Right ventricle myocardium superior (tissue), 1 donor: ENCODE data around the gene CPA4. TPM values are rescaled to one million over a fixed set of nuclear protein-coding genes. Genes with fewer than 3 reads are reported as not detected.
"Not testable (repeated sequence)": the region's sequence is repeated elsewhere in the genome, so short reads cannot be mapped to it uniquely, and the experiment has no call there.

Experiments
- ATAC-seq: fragments of 200-7000 bp; cut with Tn5 transposase; one replicate; pipeline ENCODE4 v1.9.1; 2020; ENCODE audit warnings: mild to moderate bottlenecking; ENCODE audit not compliant: poor library complexity
- DNase-seq: peaks from one replicate; pipeline ENCODE4 v3.0.0-alpha.2; 2020
- intact Hi-C: fragments of 100-400 bp; cut with DNase I; formaldehyde crosslinking; loops from one replicate; pipeline ENCODE4 v1.11.2; 2022
- total RNA-seq: library from RNA; stranded (reverse); fragmentation: NEBNext Ultra II Directional; extraction: Animal tissue kit (Norgen Biotek cat#: 25700); gene quantifications from one replicate; pipeline ENCODE4 v1.2.1, GENCODE V29; 2021
- donor health status: DM: no; HTN: yes; CAD: no; lungs with severe emphysema.

The CPA4 gene
- total RNA-seq, 1 donor from 2014 or later = not detected

GRCh38 chr7:130297628-130298543 lies 4.9 kb downstream of the CPA4 start:
- no peak for DNase-seq
- no peak for ATAC-seq
- intact Hi-C loops = no loop called here

- intact Hi-C loops = no loop called here
- DNase-seq = no peak
- ATAC-seq = no peak
Measured at GRCh38 chr7:130298544-130299326, 5.8 kb downstream of the CPA4 start.

- no peak for ATAC-seq
- intact Hi-C loops = no loop called here
- no peak for DNase-seq
Measured at GRCh38 chr7:130299866-130300265, 6.9 kb downstream of the CPA4 start.

- ATAC-seq = no peak
- intact Hi-C loops = no loop called here
- DNase-seq = no peak
Measured at GRCh38 chr7:130301501-130302020, 8.6 kb downstream of the CPA4 start.

- ATAC-seq (no peak), DNase-seq (no peak)
- intact Hi-C loops = no loop called here
Measured at GRCh38 chr7:130302649-130303048, 9.7 kb downstream of the CPA4 start.

GRCh38 chr7:130303127-130303526 lies 10.2 kb downstream of the CPA4 start:
- DNase-seq (no peak), ATAC-seq (no peak)
- intact Hi-C loops = no loop called here

- DNase-seq (no peak), ATAC-seq (no peak)
- intact Hi-C loops = no loop called here
Measured at GRCh38 chr7:130303551-130303950, 10.6 kb downstream of the CPA4 start.

- intact Hi-C loops = no loop called here
- ATAC-seq (no peak), DNase-seq (no peak)
Measured at GRCh38 chr7:130303982-130304381, 11.0 kb downstream of the CPA4 start.

- DNase-seq (no peak), ATAC-seq (no peak)
- intact Hi-C loops = no loop called here
Measured at GRCh38 chr7:130304878-130305277, 11.9 kb downstream of the CPA4 start.

- no peak for DNase-seq
- intact Hi-C loops = no loop called here
- ATAC-seq = no peak
Measured at GRCh38 chr7:130305433-130306042, 12.6 kb downstream of the CPA4 start.

GRCh38 chr7:130309986-130310385 lies 17.0 kb downstream of the CPA4 start:
- intact Hi-C loops = no loop called here
- DNase-seq (no peak), ATAC-seq (no peak)

- DNase-seq (no peak), ATAC-seq (no peak)
- intact Hi-C loops = no loop called here
Measured at GRCh38 chr7:130314305-130314704, 21.3 kb downstream of the CPA4 start.

- ATAC-seq = no peak
- no peak for DNase-seq
- intact Hi-C loops = no loop called here
Measured at GRCh38 chr7:130319541-130319940, 26.6 kb downstream of the CPA4 start.

GRCh38 chr7:130321542-130322229 lies 28.7 kb downstream of the CPA4 start:
- DNase-seq = not testable (repeated sequence)

GRCh38 chr7:130322615-130323014 lies 29.7 kb downstream of the CPA4 start:
- ATAC-seq = no peak
- no peak for DNase-seq
- intact Hi-C loops = no loop called here

More at GRCh38 chr7:130321542-130322229, 28.7 kb downstream of the CPA4 start:
- intact Hi-C loops, ATAC-seq: not testable (repeated sequence)

GRCh38 chr7:130324306-130324943 lies 31.5 kb downstream of the CPA4 start:
- DNase-seq = no peak
- ATAC-seq = no peak
- intact Hi-C loops = no loop called here

- ATAC-seq = no peak
- intact Hi-C loops = no loop called here
- DNase-seq = no peak
Measured at GRCh38 chr7:130329681-130330080, 36.7 kb downstream of the CPA4 start.
